ENCODE results near the gene R3HDM2.

R3HDM2 gene

DNA sequence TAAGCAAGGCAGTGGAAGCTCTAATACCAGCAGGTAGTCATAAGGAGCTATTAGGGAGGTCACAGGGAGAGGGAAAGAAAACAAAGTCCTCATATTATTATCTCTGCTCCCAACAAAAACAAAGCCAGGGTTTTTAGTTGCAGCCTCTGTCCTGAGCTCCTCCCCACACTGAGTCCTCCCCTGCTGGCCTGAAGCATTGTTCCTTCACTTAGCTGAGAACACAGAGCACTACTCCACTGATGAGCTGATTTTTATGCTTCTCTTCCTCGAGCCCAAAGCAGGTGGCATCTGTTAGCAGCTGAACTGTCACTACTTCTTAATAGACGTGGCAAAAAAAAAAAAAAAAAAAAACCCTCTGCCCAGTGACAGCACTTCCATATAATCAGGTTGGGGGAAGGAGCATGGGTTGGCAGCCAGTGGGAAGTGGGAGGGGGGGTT, 169.4 kb downstream of the R3HDM2 start:
- DNase-seq, result no peak

GRCh38 chr12:57260366-57260765, 170.5 kb downstream of the R3HDM2 start:
- no peak for DNase-seq

GRCh38 chr12:57258977-57259970, 171.6 kb downstream of the R3HDM2 start:
- no peak for DNase-seq

- no peak for DNase-seq
These were observed 174.9 kb downstream of the R3HDM2 start for GRCh38 chr12:57255916-57256315.

- no peak for DNase-seq
These were observed 176.2 kb downstream of the R3HDM2 start for GRCh38 chr12:57254506-57255280.

DNA sequence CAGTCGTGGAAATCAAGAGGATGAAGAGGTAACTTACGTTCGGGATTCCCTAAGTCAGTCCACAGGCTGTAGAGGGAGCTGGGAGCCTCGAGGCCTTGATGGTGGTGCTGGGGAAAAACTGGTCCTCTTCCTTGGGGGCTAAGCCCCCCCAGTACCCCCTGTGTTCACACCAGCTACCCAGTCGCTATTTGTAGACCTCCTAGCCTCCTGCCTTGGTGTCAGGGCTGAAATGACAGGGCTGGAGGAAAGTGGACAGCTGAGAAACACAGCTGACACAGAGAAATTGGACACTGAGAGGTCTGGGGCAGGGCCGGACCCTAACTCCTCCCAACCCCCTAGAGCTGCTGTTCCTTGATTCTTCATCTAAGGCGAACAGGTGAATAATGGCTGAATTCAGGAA, 179.9 kb downstream of the R3HDM2 start, which contains the start of gene STAC3:
Gene STAC3 (minus strand): TSS at position 232 of the 400 bp plus-strand sequence. CDS start 1,551 bp downstream, outside the sequence.
- DNase-seq, result no peak

GRCh38 chr12:57250541-57250940, 180.3 kb downstream of the R3HDM2 start:
- DNase-seq, result no peak

- DNase-seq, result no peak
These were observed 181.7 kb downstream of the R3HDM2 start for GRCh38 chr12:57248934-57249742.

GRCh38 chr12:57247041-57247440, 183.8 kb downstream of the R3HDM2 start:
- no peak for DNase-seq

DNA sequence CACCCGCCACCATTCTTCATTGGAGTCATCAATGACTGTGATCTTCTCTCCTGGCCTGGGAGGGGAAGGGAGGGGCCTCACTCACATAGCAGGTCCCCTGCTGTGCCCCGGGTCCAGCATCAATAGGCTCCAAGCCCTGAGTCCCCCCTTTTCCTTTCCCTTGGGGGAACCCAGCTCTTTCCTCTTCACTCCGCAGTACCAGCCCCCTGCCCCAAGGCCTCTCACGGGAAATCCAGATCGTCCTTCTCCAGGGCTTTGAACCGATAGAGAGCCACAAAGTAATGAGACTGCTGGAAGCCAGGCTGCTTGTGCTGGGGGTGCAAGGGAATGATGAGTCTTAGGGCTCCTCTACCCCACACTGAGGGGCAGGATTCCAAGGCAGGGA, 186.5 kb downstream of the R3HDM2 start:
- DNase-seq, result no peak

DNA sequence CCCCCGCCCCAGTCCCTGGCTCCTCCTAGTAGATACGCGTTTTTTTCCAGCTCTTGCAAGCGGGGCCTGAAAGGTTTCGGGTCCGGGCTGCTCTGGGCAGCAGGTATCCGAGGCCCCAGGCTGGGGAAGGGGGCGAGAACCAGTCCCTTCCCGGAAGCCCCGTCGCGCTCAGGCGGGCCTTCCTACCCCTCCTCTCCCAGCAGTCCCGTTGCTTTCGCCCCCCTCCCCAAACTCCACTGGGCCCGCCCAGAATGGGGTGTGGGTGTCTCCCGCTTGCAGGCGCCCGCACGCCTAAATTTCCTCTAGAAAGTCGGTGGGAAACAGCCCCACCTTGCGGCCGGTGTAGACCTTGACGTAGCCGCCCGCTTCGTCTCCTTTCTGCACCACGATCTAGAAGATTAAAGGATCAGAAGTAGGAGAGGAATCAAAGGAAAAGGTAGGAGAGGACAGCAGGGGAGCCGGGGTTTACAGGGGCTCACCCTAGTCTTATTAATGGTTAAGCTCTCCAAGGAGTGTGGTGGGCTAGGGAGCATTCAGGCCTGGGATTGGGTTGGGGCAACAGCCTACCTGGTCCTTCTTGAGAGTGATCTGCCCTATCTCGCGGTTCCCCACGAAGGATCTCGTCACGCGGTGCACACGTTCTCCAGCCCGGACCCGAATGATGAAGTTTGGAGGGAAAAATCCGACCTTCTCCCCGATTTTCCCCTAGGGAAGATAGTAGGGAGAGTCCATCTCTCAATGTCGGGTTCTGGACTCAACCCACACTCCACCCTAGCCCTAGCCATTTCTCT, 187.1 kb downstream of the R3HDM2 start:
- peak; percentile 89 for DNase-seq

- DNase-seq, result peak; percentile 79
These were observed 188.0 kb downstream of the R3HDM2 start for GRCh38 chr12:57242691-57243454.

DNA sequence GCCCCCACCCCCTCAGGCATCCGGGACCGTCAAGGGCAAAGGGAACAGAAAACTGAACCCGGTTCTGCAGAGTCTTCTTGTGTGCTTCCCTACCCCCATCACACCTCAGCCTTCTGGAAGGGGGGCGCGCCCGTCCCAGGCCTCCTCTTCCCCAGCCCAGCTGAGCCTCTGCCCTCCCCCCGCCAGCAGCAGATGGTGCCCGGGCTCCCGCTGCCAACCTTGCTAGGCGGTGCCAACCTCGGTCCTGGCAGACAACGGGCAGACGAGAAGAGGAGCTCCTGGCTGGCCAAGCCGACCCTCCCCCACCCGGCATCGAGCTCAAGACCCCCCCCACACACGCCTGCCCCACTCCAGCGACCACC, 188.5 kb downstream of the R3HDM2 start:
- DNase-seq, result no peak

GRCh38 chr12:57241402-57242310, 189.2 kb downstream of the R3HDM2 start:
- DNase-seq, result no peak

- DNase-seq, result no peak
These were observed 189.9 kb downstream of the R3HDM2 start for GRCh38 chr12:57240926-57241401.

DNA sequence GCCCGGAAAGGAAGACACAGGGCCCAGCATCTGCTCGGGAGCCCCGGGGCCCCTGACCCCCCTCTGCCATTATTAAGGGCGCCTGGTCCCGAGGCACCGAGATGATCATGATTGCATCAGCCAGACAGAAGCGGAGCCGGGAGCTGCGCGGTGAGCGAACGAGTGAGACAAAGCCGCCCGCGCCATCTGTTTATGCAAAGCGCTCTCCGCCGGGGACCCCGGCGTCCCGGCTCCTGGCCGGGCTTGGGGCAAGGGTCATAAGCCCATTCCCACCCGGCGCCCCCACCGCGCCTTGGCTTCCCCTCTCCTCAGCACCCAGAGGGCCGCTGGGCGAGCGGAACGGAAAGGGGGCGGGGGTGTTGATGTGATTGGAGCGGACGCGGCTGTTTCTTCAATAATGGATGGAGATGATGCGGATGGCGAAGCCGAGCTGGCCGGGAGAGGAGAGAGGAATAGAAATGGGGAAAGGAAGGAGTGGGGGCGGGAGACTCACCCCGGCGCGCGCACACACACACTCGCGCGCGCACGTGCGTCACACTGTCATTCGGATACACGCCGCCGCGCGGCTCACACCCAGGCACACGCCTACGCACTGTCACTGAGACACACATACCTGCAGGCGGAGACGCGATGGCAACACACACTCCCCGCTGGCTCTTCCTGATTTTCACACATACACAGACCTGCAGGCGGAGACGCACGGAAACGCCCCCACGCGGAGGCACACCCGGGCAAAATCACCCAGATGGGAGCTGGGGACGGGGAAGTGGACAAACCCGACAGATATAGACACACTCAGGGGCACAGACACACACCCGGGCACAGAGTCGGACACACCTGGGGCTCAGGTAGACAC, 190.5 kb downstream of the R3HDM2 start:
- no peak for DNase-seq

DNA sequence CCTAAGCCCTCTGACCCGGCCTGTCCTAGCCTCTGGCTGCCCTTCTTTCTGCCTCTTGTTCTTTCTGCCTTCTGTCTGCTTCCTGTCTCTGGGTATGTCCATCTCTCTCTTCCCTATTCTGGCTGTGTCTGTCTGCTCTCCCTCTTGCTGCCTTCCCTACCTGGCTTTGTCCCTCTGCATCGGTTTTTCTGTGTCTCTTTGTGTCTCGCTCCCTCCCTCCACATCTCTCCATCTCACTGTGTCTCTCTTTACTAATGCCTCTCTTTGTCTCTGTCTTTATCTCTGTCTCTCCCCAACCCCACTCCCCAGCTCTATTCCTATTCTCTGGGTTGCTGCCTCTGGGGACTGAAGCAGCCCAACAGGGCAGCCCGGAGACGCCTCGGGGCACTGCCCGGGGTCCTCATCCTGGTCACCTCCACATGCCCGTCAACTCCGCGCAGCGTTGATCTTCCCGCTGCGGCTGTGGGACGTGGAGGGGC, 191.2 kb downstream of the R3HDM2 start:
- no peak for DNase-seq

DNA sequence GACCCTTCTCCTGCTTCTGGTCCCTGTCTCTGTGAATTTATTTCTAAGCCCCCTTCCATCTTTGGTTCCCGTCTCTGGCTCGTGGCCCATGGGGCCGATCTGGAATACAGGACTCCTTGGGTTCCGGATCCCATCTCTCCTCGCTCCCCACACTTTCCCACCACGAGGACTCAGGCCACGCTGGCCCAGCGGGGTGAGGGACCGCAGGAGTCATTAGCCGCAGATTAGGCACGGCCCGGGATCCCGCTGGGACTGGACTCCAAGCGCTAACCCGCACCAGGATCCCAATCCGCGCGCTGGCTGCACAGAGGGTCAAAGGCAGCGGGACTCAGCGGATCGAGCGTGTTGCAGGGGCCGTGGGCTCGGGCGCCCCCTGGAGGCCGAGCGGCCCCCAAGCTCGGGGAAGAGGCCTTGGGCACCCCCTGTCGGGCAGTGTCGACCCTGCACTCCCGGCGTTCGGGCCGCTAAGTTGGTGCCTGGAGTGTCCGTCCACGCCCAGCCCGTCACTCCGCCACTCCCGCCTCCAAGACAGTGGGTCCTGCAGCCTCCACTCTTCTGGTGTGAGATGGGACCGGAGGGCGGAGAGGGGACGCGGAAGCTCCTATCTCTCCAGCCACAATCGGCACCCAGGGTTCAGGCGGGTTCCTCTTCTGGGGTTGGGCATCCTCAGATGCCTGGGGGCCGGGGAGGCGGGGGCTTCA, 191.8 kb downstream of the R3HDM2 start:
- DNase-seq, result peak; percentile 97
